Osteocyte (in vitro differentiated cells): ENCODE measurements around the gene IDUA. TPM values are rescaled to one million over a fixed set of nuclear protein-coding genes. Genes with fewer than 3 reads are reported as not detected.

ENCODE experiments used
- DNase-seq: peaks from one replicate; pipeline ENCODE4 v3.0.0; 2021; ENCODE audit warnings: mixed read lengths; ENCODE audit not compliant: unreplicated experiment; ENCODE audit errors: extremely low spot score
- H3K27ac Mint-ChIP-seq: one replicate; pipeline ENCODE4 v1.8.0; 2021; ENCODE audit warnings: mild to moderate bottlenecking, mixed read lengths; ENCODE audit not compliant: unreplicated experiment
- H3K27me3 Mint-ChIP-seq: one replicate; pipeline ENCODE4 v1.8.0; 2021; ENCODE audit warnings: mixed read lengths; ENCODE audit not compliant: unreplicated experiment
- H3K36me3 Mint-ChIP-seq: one replicate; pipeline ENCODE4 v1.8.0; 2021; ENCODE audit warnings: mixed read lengths; ENCODE audit not compliant: unreplicated experiment
- H3K4me1 Mint-ChIP-seq: one replicate; pipeline ENCODE4 v1.8.0; 2021; ENCODE audit warnings: mixed read lengths; ENCODE audit not compliant: unreplicated experiment
- H3K4me3 Mint-ChIP-seq: one replicate; pipeline ENCODE4 v1.8.0; 2021; ENCODE audit warnings: mild to moderate bottlenecking, moderate library complexity, mixed read lengths; ENCODE audit not compliant: unreplicated experiment
- H3K9me3 Mint-ChIP-seq: one replicate; pipeline ENCODE4 v1.8.0; 2021; ENCODE audit warnings: mixed read lengths; ENCODE audit not compliant: unreplicated experiment
- CTCF ChIP-seq: fragments of 200-600 bp; sonication (generic); IDR thresholded peaks from 2 replicates; pipeline ENCODE4 v1.5.0; 2021; ENCODE audit warnings: antibody characterized with exemption, mild to moderate bottlenecking, moderate library complexity
- total RNA-seq: library from RNA; stranded (reverse); gene quantifications from 2 replicates; pipeline ENCODE4 v1.2.1, GENCODE V29; 2021

Gene IDUA
- total RNA-seq, 1 donor from 2014 or later = 67.8 TPM

- H3K27ac Mint-ChIP-seq = no peak overlapping the region
- TF ChIP-seq CTCF = no peak
- H3K36me3 Mint-ChIP-seq = no peaks in the 10 kb centered on the region
These were observed 24.8 kb downstream of the IDUA start for GRCh38 chr4:1011666-1012033.

GRCh38 chr4:1012034-1012739 is 25.3 kb downstream of the IDUA start:
- DNase-seq = no peak
- Mint-ChIP-seq H3K36me3 (no peaks in the 10 kb centered on the region), H3K4me3 (peak overlapping the region; percentile 62), H3K27me3 (peaks cover 2% of the 10 kb centered on the region), H3K27ac (no peak overlapping the region), H3K4me1 (peaks cover 18% of the 10 kb centered on the region), H3K9me3 (peaks cover 2% of the 10 kb centered on the region)
- no peak for TF ChIP-seq CTCF

More at GRCh38 chr4:1011666-1012033, 24.8 kb downstream of the IDUA start:
- Mint-ChIP-seq H3K4me1 (peaks cover 18% of the 10 kb centered on the region), H3K9me3 (peaks cover 7% of the 10 kb centered on the region), H3K4me3 (no peak overlapping the region), H3K27me3 (peaks cover 7% of the 10 kb centered on the region)
- DNase-seq = no peak

- DNase-seq = no peak
- Mint-ChIP-seq H3K4me3 (peak overlapping the region; percentile 32), H3K9me3 (no peaks in the 10 kb centered on the region), H3K4me1 (peaks cover 21% of the 10 kb centered on the region), H3K36me3 (no peaks in the 10 kb centered on the region), H3K27ac (no peak overlapping the region), H3K27me3 (no peaks in the 10 kb centered on the region)
- TF ChIP-seq CTCF = no peak
These were observed 26.6 kb downstream of the IDUA start for GRCh38 chr4:1013225-1014073.

- no peaks in the 10 kb centered on the region for H3K9me3 Mint-ChIP-seq
- no peaks in the 10 kb centered on the region for H3K27me3 Mint-ChIP-seq
- no peak for DNase-seq
- H3K27ac Mint-ChIP-seq = no peak overlapping the region
- H3K4me1 Mint-ChIP-seq = peaks cover 23% of the 10 kb centered on the region
- no peaks in the 10 kb centered on the region for H3K36me3 Mint-ChIP-seq
- peak overlapping the region; percentile 32 for H3K4me3 Mint-ChIP-seq
- TF ChIP-seq CTCF = no peak
These were observed 27.7 kb downstream of the IDUA start for GRCh38 chr4:1014291-1015167.
